ENCODE measurements around the gene ATXN10.

The ATXN10 gene

DNA sequence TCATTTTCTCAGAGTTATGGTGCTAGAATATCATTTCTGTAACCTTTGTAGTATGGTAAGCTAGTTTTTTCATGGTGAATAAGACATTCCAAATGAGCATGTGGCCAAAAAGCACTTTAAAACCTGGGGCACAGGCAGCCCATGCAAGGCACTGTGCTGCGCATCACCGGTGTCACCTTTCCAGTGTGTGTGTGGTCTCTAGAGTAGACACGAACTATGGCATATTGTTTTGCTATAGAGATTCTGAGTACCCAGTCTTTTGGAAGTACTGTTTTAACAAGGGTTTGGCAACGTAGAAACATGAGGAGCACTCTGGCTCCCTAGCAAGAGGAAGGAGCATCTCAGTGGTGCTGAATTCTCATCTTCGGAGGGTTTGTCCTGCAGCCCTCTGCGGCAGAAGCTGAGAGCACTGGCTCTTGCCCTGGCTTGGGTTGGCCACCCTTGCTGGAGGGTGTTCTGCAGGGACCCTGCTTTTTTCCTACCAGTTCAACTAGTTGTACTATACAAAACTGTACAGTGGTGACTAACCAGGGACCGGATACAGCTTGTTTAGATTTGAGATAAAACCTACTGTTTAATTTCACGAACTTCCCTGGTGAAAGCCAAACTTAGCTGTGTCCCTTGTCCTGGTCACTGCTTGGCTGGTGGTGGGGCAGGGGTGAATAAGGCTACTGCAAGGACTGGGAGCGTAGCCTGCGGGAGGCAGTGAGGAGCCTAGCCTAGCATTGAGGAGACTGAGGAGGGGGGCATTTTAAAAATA is 135.7 kb downstream of the ATXN10 start:
- H3K27me3 ChIP-seq (ENCODE audit: control insufficient read depth, insufficient read depth, low read length) = no peaks in the 10 kb centered on the region
- no peaks in the 10 kb centered on the region for H3K36me3 ChIP-seq (ENCODE audit: control insufficient read depth, insufficient read depth, low read length)
- no peak overlapping the region for H3K9ac ChIP-seq (ENCODE audit: low read length)

DNA sequence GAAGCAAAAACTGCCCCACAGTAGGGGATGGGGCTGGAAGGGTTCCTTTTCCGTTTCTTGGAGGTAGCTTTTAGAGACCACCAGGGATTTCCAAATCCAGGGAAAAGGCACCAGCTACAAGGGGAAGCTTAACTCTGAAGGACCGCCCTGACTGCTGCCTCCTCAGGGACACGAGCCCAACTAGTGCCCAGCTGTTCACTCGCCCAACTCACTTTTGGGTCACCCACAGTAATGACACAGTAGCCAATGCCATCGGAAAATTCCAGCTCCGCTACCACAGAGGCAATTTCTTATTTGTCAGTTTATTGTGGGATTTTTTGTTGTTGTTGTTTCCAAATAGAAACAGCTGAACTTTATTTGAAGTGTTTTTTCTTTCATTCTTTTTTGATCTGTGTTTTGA is 141.3 kb downstream of the ATXN10 start:
- H3K9me3 ChIP-seq (ENCODE audit: control insufficient read depth, low read length) = no peaks in the 10 kb centered on the region
- no peak overlapping the region for H3K9ac ChIP-seq (ENCODE audit: low read length)
- no peaks in the 10 kb centered on the region for H3K27me3 ChIP-seq (ENCODE audit: control insufficient read depth, insufficient read depth, low read length)
- no peak overlapping the region for H3K4me3 ChIP-seq (ENCODE audit: low read length)
- H3K36me3 ChIP-seq (ENCODE audit: control insufficient read depth, insufficient read depth, low read length) = no peaks in the 10 kb centered on the region
- H3K4me1 ChIP-seq (ENCODE audit: control insufficient read depth, insufficient read depth, low read length) = no peaks in the 10 kb centered on the region

More for the DNA sequence above, 135.7 kb downstream of the ATXN10 start:
- no peaks in the 10 kb centered on the region for H3K4me1 ChIP-seq (ENCODE audit: control insufficient read depth, insufficient read depth, low read length)
- H3K4me3 ChIP-seq (ENCODE audit: low read length) = no peak overlapping the region
- H3K9me3 ChIP-seq (ENCODE audit: control insufficient read depth, low read length) = no peaks in the 10 kb centered on the region

DNA sequence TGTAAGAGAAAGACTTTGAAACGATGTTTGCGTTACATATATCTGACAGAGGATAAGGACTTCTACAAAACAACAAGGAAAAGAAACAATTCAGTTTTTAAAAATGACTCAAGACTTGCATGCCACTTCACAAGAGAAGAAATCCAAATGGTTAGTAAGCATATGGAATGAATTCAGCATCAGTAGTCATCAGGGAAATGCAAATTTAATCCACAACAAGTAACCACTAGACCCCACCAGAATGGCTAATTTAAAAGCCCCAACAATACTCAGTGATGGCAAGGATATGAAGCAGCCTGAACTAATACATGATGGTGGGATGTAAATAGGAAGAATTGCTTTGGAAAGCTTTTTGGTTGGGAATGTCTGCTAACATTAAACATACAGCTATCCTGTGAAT is 142.6 kb downstream of the ATXN10 start:
- H3K4me1 ChIP-seq (ENCODE audit: control insufficient read depth, insufficient read depth, low read length) = no peaks in the 10 kb centered on the region
- no peaks in the 10 kb centered on the region for H3K36me3 ChIP-seq (ENCODE audit: control insufficient read depth, insufficient read depth, low read length)
- H3K9ac ChIP-seq (ENCODE audit: low read length) = no peak overlapping the region
- no peaks in the 10 kb centered on the region for H3K27me3 ChIP-seq (ENCODE audit: control insufficient read depth, insufficient read depth, low read length)
- H3K4me3 ChIP-seq (ENCODE audit: low read length) = no peak overlapping the region
- no peaks in the 10 kb centered on the region for H3K9me3 ChIP-seq (ENCODE audit: control insufficient read depth, low read length)

DNA sequence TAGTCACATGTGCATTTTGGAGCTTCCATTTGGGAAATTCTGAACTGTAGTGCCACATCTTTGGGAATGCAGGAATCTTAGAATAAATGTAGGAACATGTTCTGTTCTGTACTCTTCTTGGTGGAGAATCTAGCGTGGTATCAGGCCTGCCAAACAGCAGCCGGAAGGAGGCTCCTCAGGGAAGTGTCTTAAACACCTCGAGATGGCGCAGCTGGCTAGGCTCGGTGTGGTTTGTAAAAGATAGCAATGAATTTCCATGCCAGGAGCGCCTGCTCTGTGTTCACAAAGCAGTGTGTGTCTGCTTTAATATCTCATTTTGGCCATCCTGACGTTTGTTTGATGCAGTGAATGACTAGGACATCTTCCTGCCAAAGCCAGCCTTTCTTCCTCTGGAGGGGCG is 145.1 kb downstream of the ATXN10 start:
- Histone ChIP-seq H3K4me3 (ENCODE audit: low read length) (no peak overlapping the region), H3K9me3 (ENCODE audit: control insufficient read depth, low read length) (no peaks in the 10 kb centered on the region), H3K9ac (ENCODE audit: low read length) (no peak overlapping the region), H3K36me3 (ENCODE audit: control insufficient read depth, insufficient read depth, low read length) (no peaks in the 10 kb centered on the region), H3K4me1 (ENCODE audit: control insufficient read depth, insufficient read depth, low read length) (no peaks in the 10 kb centered on the region), H3K27me3 (ENCODE audit: control insufficient read depth, insufficient read depth, low read length) (no peaks in the 10 kb centered on the region)

DNA sequence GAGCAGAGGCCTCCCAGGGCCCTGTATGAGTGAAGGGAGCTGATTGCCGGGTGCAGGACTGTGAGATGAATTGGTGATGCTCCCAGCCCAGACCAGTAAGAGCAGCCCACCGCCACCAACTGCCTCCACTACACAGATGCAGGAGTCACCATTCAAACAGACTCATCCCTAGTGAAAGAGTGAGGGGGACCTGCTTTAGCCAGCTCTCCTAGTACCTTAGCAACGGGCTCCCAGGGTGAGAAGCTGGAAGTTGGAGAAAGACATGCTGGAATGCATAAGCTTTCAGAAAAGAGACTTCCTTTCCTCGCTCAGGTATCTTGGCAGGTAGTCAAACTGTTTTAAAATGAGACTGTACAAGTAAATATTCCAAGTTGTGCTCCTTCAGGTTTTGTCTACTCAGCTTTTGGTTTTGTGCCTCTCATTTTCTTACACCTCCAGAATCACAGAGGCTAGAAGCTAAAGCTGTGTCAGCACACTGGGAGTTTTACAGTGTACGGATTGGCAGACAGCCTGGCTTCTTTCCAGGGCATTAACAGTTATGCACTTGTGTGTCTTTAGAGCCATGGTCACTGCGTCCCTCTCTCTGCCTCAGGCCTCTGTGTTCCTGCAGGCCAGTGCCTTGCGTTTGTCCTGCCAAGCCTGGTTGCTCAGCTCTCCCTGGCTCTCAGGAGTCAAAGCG is 146.2 kb downstream of the ATXN10 start:
- H3K9ac ChIP-seq (ENCODE audit: low read length) = no peak overlapping the region
- no peaks in the 10 kb centered on the region for H3K36me3 ChIP-seq (ENCODE audit: control insufficient read depth, insufficient read depth, low read length)
- no peaks in the 10 kb centered on the region for H3K9me3 ChIP-seq (ENCODE audit: control insufficient read depth, low read length)
- no peaks in the 10 kb centered on the region for H3K27me3 ChIP-seq (ENCODE audit: control insufficient read depth, insufficient read depth, low read length)
- no peaks in the 10 kb centered on the region for H3K4me1 ChIP-seq (ENCODE audit: control insufficient read depth, insufficient read depth, low read length)
- no peak overlapping the region for H3K4me3 ChIP-seq (ENCODE audit: low read length)

DNA sequence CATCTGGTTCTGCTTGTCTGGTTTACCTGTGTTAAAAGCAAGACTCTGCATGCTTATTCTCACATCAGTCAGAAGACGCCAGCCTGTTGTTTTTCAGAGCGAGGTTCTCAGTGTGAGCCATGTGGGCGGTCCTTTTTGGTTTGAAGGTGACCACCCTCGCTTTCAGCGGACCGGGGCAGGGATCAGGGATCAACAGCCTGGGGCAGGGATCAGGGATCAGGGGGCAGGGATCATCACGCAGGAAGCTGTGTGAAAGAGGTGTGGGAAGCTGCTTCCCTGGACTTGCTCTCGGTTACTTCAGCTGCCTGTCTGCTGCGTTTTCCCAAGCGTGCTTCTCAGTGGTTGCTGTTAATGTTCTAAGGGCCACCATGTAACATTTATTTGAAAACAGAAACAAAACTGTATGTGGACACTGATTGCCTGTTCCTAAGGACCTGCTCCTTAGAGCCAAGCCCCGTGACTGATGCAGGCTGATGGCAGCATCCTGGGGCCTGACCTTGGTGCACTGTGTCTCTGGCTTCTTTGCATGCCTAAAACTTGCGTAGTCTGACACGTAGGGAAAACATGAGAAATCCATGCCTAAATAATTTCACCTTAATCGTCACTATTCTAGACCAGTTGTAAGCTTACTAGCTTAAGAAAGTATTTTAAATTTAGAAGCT is 146.9 kb downstream of the ATXN10 start:
- Histone ChIP-seq H3K9me3 (ENCODE audit: control insufficient read depth, low read length) (no peaks in the 10 kb centered on the region), H3K27me3 (ENCODE audit: control insufficient read depth, insufficient read depth, low read length) (no peaks in the 10 kb centered on the region), H3K4me3 (ENCODE audit: low read length) (no peak overlapping the region), H3K36me3 (ENCODE audit: control insufficient read depth, insufficient read depth, low read length) (no peaks in the 10 kb centered on the region), H3K4me1 (ENCODE audit: control insufficient read depth, insufficient read depth, low read length) (no peaks in the 10 kb centered on the region), H3K9ac (ENCODE audit: low read length) (no peak overlapping the region)

DNA sequence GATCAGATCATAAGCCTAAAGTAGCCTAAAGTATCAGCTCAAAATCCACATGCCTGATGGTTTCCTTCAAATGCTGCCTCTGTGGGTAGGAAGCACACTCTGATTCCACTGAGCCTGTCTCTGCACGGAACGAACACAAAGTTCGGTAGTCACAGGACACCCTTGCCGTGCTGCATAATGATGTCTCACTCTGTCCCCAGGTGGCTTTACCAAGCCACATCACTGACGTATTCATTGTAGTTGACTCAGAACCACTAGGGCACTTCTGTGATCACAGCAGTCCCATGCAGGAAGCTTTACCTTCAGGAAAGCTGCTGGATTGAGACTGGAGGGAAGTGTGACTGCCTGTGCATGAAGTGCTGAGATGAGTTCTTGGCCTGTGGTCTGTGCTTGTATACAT is 147.7 kb downstream of the ATXN10 start:
- no peaks in the 10 kb centered on the region for H3K4me1 ChIP-seq (ENCODE audit: control insufficient read depth, insufficient read depth, low read length)
- H3K9me3 ChIP-seq (ENCODE audit: control insufficient read depth, low read length) = no peaks in the 10 kb centered on the region
- H3K9ac ChIP-seq (ENCODE audit: low read length) = no peak overlapping the region
- H3K27me3 ChIP-seq (ENCODE audit: control insufficient read depth, insufficient read depth, low read length) = no peaks in the 10 kb centered on the region
- no peak overlapping the region for H3K4me3 ChIP-seq (ENCODE audit: low read length)
- H3K36me3 ChIP-seq (ENCODE audit: control insufficient read depth, insufficient read depth, low read length) = no peaks in the 10 kb centered on the region

DNA sequence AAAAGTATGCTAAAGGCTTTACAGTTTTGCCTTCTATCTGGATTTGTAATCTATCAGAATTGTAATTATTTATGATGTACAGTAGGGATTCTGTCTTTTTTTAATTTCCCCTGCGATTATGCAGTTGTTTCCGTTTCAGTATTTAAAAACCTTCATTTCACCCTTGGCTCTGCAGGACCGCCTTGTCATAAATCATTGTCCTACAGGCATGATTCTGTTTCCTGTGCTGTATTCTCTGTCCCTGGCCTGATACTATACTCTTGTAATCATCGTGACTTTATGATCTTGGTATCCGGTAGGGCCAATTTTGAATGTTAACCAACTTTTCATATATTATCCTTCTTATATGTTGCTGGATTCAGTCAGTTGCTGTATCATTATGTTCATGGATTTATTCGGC is 151.7 kb downstream of the ATXN10 start:
- no peak overlapping the region for H3K4me3 ChIP-seq (ENCODE audit: low read length)
- no peaks in the 10 kb centered on the region for H3K36me3 ChIP-seq (ENCODE audit: control insufficient read depth, insufficient read depth, low read length)
- H3K4me1 ChIP-seq (ENCODE audit: control insufficient read depth, insufficient read depth, low read length) = no peaks in the 10 kb centered on the region
- no peaks in the 10 kb centered on the region for H3K27me3 ChIP-seq (ENCODE audit: control insufficient read depth, insufficient read depth, low read length)
- H3K9ac ChIP-seq (ENCODE audit: low read length) = no peak overlapping the region
- H3K9me3 ChIP-seq (ENCODE audit: control insufficient read depth, low read length) = no peaks in the 10 kb centered on the region

DNA sequence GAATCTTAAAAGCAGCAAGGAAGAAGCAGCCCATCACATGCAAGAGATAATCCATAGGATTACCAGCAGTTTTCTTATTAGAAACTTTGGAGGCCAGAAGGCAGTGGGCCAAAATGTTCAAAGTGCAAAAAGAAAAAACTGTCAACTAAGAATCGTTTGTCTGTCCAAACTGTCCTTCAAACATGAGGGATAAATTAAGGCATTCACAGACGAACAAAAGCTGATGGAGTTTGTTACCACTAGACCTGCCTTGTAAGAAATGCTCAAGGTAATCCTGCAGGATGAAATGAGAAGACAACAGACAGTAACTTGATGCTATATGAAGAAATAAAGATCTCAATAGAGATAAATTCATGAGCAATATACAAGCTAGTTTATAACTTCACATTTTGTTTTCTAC is 154.9 kb downstream of the ATXN10 start:
- no peaks in the 10 kb centered on the region for H3K36me3 ChIP-seq (ENCODE audit: control insufficient read depth, insufficient read depth, low read length)
- H3K4me1 ChIP-seq (ENCODE audit: control insufficient read depth, insufficient read depth, low read length) = no peaks in the 10 kb centered on the region
- no peaks in the 10 kb centered on the region for H3K9me3 ChIP-seq (ENCODE audit: control insufficient read depth, low read length)

DNA sequence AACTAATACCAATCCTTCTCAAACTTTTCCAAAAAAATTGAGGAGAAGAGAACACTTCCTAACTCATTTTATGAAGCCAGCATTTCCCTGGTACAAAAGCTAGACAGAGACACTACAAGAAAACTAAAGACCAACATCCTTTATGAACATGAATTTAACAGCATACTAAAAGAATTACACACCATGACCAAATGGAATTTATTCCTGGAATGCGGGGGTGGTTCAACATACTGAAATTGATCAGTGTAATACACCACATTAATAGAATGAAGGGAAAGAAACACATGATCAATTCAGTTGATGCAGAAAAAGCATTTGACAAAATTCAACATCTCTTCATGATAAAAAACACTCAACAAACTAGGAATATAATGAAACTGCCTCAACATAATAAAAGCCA is 157.2 kb downstream of the ATXN10 start:
- H3K9me3 ChIP-seq (ENCODE audit: control insufficient read depth, low read length) = no peaks in the 10 kb centered on the region
- H3K27me3 ChIP-seq (ENCODE audit: control insufficient read depth, insufficient read depth, low read length) = no peaks in the 10 kb centered on the region
- no peak overlapping the region for H3K4me3 ChIP-seq (ENCODE audit: low read length)
- no peak overlapping the region for H3K9ac ChIP-seq (ENCODE audit: low read length)
- H3K36me3 ChIP-seq (ENCODE audit: control insufficient read depth, insufficient read depth, low read length) = no peaks in the 10 kb centered on the region
- H3K4me1 ChIP-seq (ENCODE audit: control insufficient read depth, insufficient read depth, low read length) = no peaks in the 10 kb centered on the region

More for the DNA sequence above, 154.9 kb downstream of the ATXN10 start:
- H3K4me3 ChIP-seq (ENCODE audit: low read length) = no peak overlapping the region
- H3K27me3 ChIP-seq (ENCODE audit: control insufficient read depth, insufficient read depth, low read length) = no peaks in the 10 kb centered on the region
- no peak overlapping the region for H3K9ac ChIP-seq (ENCODE audit: low read length)

DNA sequence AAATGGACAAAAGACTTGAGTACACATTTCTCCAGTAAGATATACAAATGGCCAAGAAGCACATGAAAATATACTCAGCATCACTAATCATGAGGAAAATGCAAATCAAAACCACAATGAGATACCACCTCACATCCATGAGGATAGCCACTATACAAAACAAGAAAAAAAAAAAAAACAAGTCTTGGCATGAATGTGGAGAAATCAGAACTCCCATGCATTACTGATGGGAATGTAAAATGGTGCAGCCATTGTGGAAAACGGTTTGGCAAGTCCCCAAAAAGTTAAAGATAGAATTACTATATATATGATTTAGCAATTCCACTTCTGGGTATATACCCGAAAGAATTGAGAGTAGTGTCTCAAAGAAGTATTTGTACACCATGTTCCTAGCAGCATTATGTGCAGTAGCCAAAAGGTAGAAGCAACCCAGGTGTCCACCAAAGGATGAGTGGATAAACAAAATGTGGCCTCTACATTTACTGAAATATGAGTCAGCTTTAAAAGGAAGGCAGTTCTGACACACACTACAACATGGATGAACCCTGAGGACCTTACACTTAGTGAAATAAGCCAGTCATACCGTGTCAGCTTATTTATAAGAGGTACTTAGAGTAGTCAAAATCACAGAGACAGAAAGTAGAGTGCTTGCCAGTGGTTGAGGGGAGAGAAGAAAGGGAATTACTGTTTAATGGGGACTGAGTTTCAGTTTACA is 159.1 kb downstream of the ATXN10 start:
- no peaks in the 10 kb centered on the region for H3K4me1 ChIP-seq (ENCODE audit: control insufficient read depth, insufficient read depth, low read length)
- no peak overlapping the region for H3K4me3 ChIP-seq (ENCODE audit: low read length)
- no peaks in the 10 kb centered on the region for H3K9me3 ChIP-seq (ENCODE audit: control insufficient read depth, low read length)
- H3K27me3 ChIP-seq (ENCODE audit: control insufficient read depth, insufficient read depth, low read length) = no peaks in the 10 kb centered on the region
- no peaks in the 10 kb centered on the region for H3K36me3 ChIP-seq (ENCODE audit: control insufficient read depth, insufficient read depth, low read length)
- H3K9ac ChIP-seq (ENCODE audit: low read length) = no peak overlapping the region

DNA sequence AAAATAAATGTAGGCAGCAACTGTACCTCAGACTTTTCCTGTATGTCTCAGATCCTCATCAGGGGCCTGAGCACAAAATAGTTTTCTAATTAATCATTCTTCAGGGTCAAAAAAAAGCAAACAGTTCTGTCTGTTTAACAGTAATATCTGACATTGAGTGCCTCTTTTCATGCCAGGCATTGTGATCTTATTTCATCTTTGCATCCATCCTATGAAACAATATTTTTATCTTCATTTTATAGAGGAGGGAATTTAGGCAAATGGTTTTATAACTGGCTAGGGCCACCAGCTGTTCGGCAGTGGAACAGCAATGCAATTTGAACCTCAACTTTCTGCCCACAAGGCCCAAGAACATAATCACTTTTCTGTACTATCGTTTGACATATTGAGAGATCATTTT is 159.8 kb downstream of the ATXN10 start:
- H3K9me3 ChIP-seq (ENCODE audit: control insufficient read depth, low read length) = no peaks in the 10 kb centered on the region
- H3K36me3 ChIP-seq (ENCODE audit: control insufficient read depth, insufficient read depth, low read length) = no peaks in the 10 kb centered on the region
- H3K9ac ChIP-seq (ENCODE audit: low read length) = no peak overlapping the region
- no peaks in the 10 kb centered on the region for H3K4me1 ChIP-seq (ENCODE audit: control insufficient read depth, insufficient read depth, low read length)
- H3K4me3 ChIP-seq (ENCODE audit: low read length) = no peak overlapping the region
- no peaks in the 10 kb centered on the region for H3K27me3 ChIP-seq (ENCODE audit: control insufficient read depth, insufficient read depth, low read length)
